CD4-positive, CD25-positive, alpha-beta regulatory T cell (primary cell): Measurements from ENCODE around the gene ALG1L2. TPM values are rescaled to one million over a fixed set of nuclear protein-coding genes. Genes with fewer than 3 reads are reported as not detected.
"Not testable (repeated sequence)": the region's sequence is repeated elsewhere in the genome, so short reads cannot be mapped to it uniquely, and the experiment has no call there.

ENCODE experiments used
- ATAC-seq, 2 donors: fragments of 150-1000 bp; cut with Tn5 transposase; one replicate each; pipeline ENCODE4 v1.10.0; 2021; ENCODE audit warnings: low read depth in 2 of 2, moderate number of reproducible peaks in 2 of 2, moderate library complexity in 1 of 2
- DNase-seq, 3 donors: peaks; one replicate each; pipeline versions ENCODE4 v3.0.0 to v3.0.0-alpha.2; 2012 to 2022; ENCODE audit warnings: mixed read lengths in 1 of 3
- H3K27ac ChIP-seq: one replicate; pipeline ENCODE4 v1.7.0; 2013; ENCODE audit warnings: mild to moderate bottlenecking, low read length; ENCODE audit not compliant: insufficient read depth, poor library complexity, severe bottlenecking
- H3K27me3 ChIP-seq: one replicate; pipeline ENCODE4 v1.7.0; 2013; ENCODE audit warnings: low read length; ENCODE audit not compliant: control insufficient read depth, insufficient read depth
- H3K36me3 ChIP-seq: one replicate; pipeline ENCODE4 v1.7.0; 2013; ENCODE audit warnings: mild to moderate bottlenecking, low read length, moderate library complexity; ENCODE audit not compliant: control insufficient read depth, insufficient read depth
- H3K4me1 ChIP-seq: 2 replicates; pipeline ENCODE4 v1.7.0; 2013; ENCODE audit warnings: mild to moderate bottlenecking, low read length; ENCODE audit not compliant: insufficient read depth, control insufficient read depth, poor library complexity, severe bottlenecking
- H3K4me3 ChIP-seq: one replicate; pipeline ENCODE4 v1.7.0; 2013; ENCODE audit warnings: low read depth, mild to moderate bottlenecking, low read length, moderate library complexity
- H3K9me3 ChIP-seq, 2 experiments: 1 replicate in 1 of 2; 2 replicates in 1 of 2; pipeline ENCODE4 v1.7.0; 2013; ENCODE audit warnings: low read length in 2 of 2, mild to moderate bottlenecking in 1 of 2, moderate library complexity in 1 of 2; ENCODE audit not compliant: control insufficient read depth in 2 of 2
- H3K27ac Mint-ChIP-seq, 3 donors: one replicate each; pipeline ENCODE4 v1.8.0; 2020 to 2022; ENCODE audit warnings: mild to moderate bottlenecking in 3 of 3, mixed read lengths in 3 of 3, moderate library complexity in 2 of 3
- H3K27me3 Mint-ChIP-seq: one replicate; pipeline ENCODE4 v1.8.0; 2022; ENCODE audit warnings: mild to moderate bottlenecking, mixed read lengths
- H3K36me3 Mint-ChIP-seq: one replicate; pipeline ENCODE4 v1.8.0; 2020; ENCODE audit warnings: mixed read lengths
- H3K4me1 Mint-ChIP-seq, 4 donors: one replicate each; pipeline ENCODE4 v1.8.0; 2020 to 2022; ENCODE audit warnings: mixed read lengths in 4 of 4, mild to moderate bottlenecking in 1 of 4
- H3K4me3 Mint-ChIP-seq, 4 donors: one replicate each; pipeline ENCODE4 v1.8.0; 2020 to 2022; ENCODE audit warnings: mild to moderate bottlenecking in 4 of 4, mixed read lengths in 4 of 4, moderate library complexity in 3 of 4
- H3K9me3 Mint-ChIP-seq, 7 donors: one replicate each; pipeline ENCODE4 v1.8.0; 2020 to 2022; ENCODE audit warnings: mixed read lengths in 7 of 7, mild to moderate bottlenecking in 3 of 7, moderate library complexity in 2 of 7
- polyA plus RNA-seq, 4 donors: library from polyadenylated mRNA; unstranded; fragments of 300-500 nt; fragmentation: Illumina TruSeq; gene quantifications; one replicate each; pipeline ENCODE4 v1.2.3, GENCODE V29; 2021
- total RNA-seq: library from RNA; stranded (reverse); gene quantifications from one replicate; pipeline ENCODE4 v1.2.3, GENCODE V29; 2022

The ALG1L2 gene
- total and polyA plus RNA-seq, 5 donors from 2014 or later = 0.30 to 1.4 TPM; not detected in 3

DNA sequence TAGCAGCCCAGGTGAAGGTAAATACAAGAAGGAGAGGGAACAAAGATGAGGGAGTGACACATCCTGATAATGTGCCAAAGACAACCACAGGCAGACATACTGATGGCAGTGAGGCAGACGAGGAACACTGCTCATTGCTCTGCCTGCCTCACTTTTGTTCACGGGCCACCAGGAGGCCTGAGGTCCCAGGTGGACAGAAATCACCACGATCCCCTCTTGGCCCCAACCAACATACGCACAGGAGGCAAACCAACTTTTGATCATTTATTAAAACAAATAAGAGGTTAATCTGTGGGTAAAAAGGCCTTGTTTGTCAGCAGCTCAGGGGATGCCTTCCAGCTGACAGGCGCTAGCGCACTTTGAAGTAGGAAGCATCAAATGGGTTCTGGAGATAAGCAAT lies 4.2 kb downstream of the ALG1L2 start:
- H3K4me1 ChIP-seq = no peaks in the 10 kb centered on the region
- H3K27ac ChIP-seq = no peak overlapping the region
- H3K27ac Mint-ChIP-seq = no peak overlapping the region
- DNase-seq (no peak), ATAC-seq (no peak)
- no peaks in the 10 kb centered on the region for H3K27me3 ChIP-seq
- H3K4me1 Mint-ChIP-seq = peaks cover 0 to 9% (median 2%) of the 10 kb centered on the region in 4 donors
- H3K4me3 ChIP-seq = no peak overlapping the region
- peaks cover 3% of the 10 kb centered on the region for H3K36me3 Mint-ChIP-seq
- H3K9me3 ChIP-seq = no peaks in the 10 kb centered on the region
- H3K9me3 Mint-ChIP-seq = peaks cover 0 to 2% (median 0%) of the 10 kb centered on the region in 7 donors
- H3K4me3 Mint-ChIP-seq = no peak overlapping the region
- no peaks in the 10 kb centered on the region for H3K36me3 ChIP-seq
- H3K27me3 Mint-ChIP-seq = peaks cover 4% of the 10 kb centered on the region

DNA sequence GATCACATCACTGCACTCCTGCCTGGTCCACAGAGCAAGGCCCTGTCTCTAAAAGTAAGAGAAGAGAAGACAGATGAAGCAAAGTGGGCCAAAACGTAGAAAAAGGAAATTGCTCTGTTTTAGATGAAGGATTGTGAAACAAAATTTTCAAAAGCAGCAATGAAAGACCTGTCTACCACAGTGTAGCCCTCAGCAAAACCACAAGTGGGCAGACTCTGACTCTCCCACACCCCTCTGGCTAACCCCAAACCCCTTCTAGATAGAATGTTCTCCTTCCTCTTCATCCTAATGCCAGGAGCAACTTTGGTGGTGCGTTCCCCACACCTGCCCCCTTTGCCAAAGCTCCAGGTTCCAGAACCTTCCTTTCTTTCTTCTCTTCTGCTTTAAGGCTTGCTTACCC lies 5.0 kb downstream of the ALG1L2 start:
- not testable (repeated sequence) for H3K9me3 ChIP-seq, H3K4me1 Mint-ChIP-seq, ATAC-seq, H3K9me3 Mint-ChIP-seq, H3K36me3 ChIP-seq, H3K27ac ChIP-seq, H3K4me1 ChIP-seq, H3K4me3 ChIP-seq, H3K4me3 Mint-ChIP-seq, DNase-seq, H3K27me3 ChIP-seq, H3K27me3 Mint-ChIP-seq, H3K36me3 Mint-ChIP-seq
- peak overlapping the region in 1 of 3 donors; percentile 44 for H3K27ac Mint-ChIP-seq

DNA sequence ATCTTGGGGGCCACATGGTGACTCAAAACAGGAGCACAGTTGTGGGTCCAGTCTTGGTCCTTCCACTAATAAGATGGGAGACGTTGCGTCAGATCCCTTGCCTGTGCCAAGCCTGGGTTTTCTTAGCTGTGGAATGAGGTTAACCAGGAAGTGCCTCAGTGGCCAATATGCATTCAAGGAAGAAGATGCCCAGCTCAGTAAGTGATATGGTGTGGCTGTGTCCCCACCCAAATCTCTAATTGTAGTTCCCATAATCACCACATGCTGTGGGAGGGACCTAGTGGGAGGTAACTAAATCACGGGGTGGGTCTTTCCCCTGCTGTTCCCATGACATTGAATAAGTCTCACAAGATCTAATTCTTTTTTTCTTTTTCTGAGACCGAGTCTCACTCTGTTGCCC lies 6.4 kb downstream of the ALG1L2 start:
- Histone ChIP-seq H3K27ac (no peak overlapping the region), H3K9me3 (no peaks in the 10 kb centered on the region), H3K27me3 (no peaks in the 10 kb centered on the region), H3K4me3 (no peak overlapping the region), H3K4me1 (no peaks in the 10 kb centered on the region), H3K36me3 (no peaks in the 10 kb centered on the region)
- Mint-ChIP-seq H3K36me3 (peaks cover 3% of the 10 kb centered on the region), H3K9me3 (no peaks in the 10 kb centered on the region), H3K27me3 (no peaks in the 10 kb centered on the region), H3K4me3 (no peak overlapping the region), H3K4me1 (peaks cover 0 to 4% (median 1%) of the 10 kb centered on the region in 4 donors), H3K27ac (peak overlapping the region in 1 of 3 donors; percentile 14)
- ATAC-seq (no peak), DNase-seq (no peak)

DNA sequence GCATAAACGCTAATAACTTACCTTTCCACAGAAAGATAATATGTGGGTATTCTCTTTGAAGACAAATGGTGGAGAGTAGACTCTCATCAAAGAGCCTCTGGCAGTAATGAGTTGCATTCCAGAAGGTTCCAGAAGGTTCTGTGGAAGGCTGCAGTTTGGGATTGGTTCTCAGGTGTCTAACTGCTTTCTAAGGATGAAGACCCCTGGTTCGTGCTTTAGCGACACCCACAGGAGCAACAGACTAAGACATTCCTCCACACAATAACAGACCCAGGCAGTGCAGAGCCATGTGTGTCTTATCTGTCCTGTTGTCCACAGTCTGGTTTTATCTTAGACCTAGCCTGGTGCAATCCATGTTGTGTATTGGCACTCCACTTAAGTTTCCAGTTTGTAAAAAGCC lies 9.1 kb downstream of the ALG1L2 start:
- DNase-seq, H3K4me3 Mint-ChIP-seq: not testable (repeated sequence)

DNA sequence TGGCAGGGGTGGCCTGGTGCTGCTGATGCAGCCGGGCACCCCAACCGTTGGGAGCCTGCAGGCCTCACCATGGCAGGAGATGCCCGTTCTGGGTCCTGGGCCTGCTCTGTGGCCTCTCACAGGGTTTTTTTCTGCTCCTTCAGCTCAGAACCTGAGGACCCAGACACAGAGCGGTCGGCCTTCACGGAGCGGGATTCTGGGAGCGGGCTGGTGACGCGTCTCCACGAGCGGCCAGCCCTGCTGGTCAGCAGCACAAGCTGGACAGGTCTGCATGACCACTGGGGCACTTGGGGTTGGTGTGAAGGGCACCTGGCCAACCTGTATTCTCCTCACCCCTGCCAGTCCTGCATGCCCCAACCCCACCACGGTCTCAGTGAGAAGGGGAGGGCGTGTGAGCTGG lies 10.3 kb downstream of the ALG1L2 start:
- peaks cover 3% of the 10 kb centered on the region for H3K36me3 Mint-ChIP-seq
- no peaks in the 10 kb centered on the region for H3K9me3 ChIP-seq
- no peak overlapping the region for H3K27ac ChIP-seq
- H3K4me1 Mint-ChIP-seq = peaks cover 0 to 34% (median 14%) of the 10 kb centered on the region in 4 donors
- no peaks in the 10 kb centered on the region for H3K27me3 Mint-ChIP-seq
- H3K4me3 ChIP-seq = no peak overlapping the region
- no peaks in the 10 kb centered on the region for H3K9me3 Mint-ChIP-seq
- ATAC-seq = no peak
- no peak for DNase-seq
- H3K4me1 ChIP-seq = peaks cover 12% of the 10 kb centered on the region
- H3K4me3 Mint-ChIP-seq = peak overlapping the region in 2 of 4 donors; percentile 7 to 38
- no peak overlapping the region for H3K27ac Mint-ChIP-seq
- H3K36me3 ChIP-seq = no peaks in the 10 kb centered on the region
- H3K27me3 ChIP-seq = no peaks in the 10 kb centered on the region

More for the DNA sequence above, 9.1 kb downstream of the ALG1L2 start:
- H3K4me1 ChIP-seq = peaks cover 12% of the 10 kb centered on the region
- ATAC-seq, H3K36me3 Mint-ChIP-seq, H3K27me3 Mint-ChIP-seq, H3K36me3 ChIP-seq, H3K27me3 ChIP-seq, H3K4me3 ChIP-seq, H3K27ac ChIP-seq, H3K27ac Mint-ChIP-seq, H3K9me3 Mint-ChIP-seq, H3K9me3 ChIP-seq: not testable (repeated sequence)
- H3K4me1 Mint-ChIP-seq = peaks cover 0 to 26% (median 11%) of the 10 kb centered on the region in 4 donors

DNA sequence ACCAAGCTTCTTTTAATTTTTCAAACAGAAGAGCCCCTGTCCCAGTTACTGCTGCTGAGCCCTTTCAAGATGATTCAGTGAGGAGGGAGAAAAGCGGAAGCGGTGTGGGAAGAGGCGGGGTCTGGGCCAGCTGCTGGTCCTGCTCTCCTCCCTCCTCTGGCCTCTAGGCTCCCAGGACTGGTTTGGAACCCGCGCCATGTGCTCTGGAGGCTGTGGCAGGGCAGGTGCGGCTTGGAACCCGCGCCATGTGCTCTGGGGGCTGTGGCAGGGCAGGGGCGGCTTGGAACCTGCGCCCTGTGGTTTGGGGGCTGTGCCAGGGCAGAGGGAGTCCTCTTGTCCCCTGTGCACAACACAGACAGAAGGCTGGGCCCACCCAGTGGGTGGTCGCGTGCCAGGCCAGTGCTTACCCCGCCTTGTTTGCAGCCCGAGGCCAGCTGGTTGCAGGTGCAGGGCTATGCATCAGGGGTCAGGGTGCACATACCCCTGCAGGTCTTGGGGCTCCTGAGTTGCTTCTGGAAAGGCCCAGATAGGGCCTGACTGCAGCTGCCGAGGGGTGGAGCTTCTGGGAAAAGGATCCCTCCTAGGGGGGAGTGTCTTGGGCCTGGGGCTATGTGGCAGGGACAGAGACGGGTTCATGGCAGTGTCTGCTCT lies 12.2 kb downstream of the ALG1L2 start:
- Mint-ChIP-seq H3K27ac (peak overlapping the region; percentile 68 to 92 (median 87)), H3K9me3 (no peaks in the 10 kb centered on the region), H3K4me1 (peaks cover 3 to 47% (median 14%) of the 10 kb centered on the region in 4 donors), H3K4me3 (peak overlapping the region; percentile 72 to 89 (median 82)), H3K27me3 (no peaks in the 10 kb centered on the region), H3K36me3 (no peaks in the 10 kb centered on the region)
- Histone ChIP-seq H3K27ac (peak overlapping the region; percentile 57), H3K9me3 (no peaks in the 10 kb centered on the region), H3K27me3 (no peaks in the 10 kb centered on the region), H3K4me1 (peaks cover 12% of the 10 kb centered on the region), H3K4me3 (no peak overlapping the region), H3K36me3 (no peaks in the 10 kb centered on the region)
- peak in 2 of 3 donors; percentile 3 to 66 for DNase-seq
- no peak for ATAC-seq

DNA sequence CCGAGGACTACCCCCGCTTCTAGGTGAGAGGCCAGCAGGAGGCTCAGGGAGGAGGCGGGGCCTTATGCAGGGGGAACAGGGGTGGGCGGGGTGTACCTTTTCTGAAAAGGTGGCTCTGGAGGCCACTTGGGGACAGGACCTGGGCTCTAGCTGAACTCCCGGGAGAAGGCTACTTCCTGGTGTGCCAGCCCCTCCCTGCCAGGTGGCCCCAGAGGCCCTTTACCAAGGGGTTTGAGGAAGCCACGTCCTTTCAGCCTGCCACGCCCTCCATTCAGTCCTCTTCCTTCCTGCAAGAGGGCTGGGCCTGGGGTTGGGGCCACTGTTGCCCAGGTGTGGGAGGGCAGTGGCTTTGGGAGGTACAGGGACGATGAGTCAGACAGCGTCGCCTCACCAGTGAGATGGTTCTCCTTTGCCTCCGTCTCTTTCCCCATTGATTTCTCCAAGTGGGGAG lies 12.9 kb downstream of the ALG1L2 start:
- H3K9me3 Mint-ChIP-seq, H3K4me3 ChIP-seq, H3K27me3 Mint-ChIP-seq, H3K36me3 ChIP-seq, H3K36me3 Mint-ChIP-seq, H3K9me3 ChIP-seq, H3K27me3 ChIP-seq, ATAC-seq: not testable (repeated sequence)
- H3K4me3 Mint-ChIP-seq = peak overlapping the region; percentile 72 to 89 (median 82)
- peak overlapping the region; percentile 9 to 81 (median 52) for H3K27ac Mint-ChIP-seq
- DNase-seq = peak in 2 of 3 donors; percentile 32 to 57
- H3K4me1 Mint-ChIP-seq = peaks cover 3 to 47% (median 14%) of the 10 kb centered on the region in 4 donors
- H3K4me1 ChIP-seq = peaks cover 12% of the 10 kb centered on the region
- H3K27ac ChIP-seq = peak overlapping the region; percentile 57

DNA sequence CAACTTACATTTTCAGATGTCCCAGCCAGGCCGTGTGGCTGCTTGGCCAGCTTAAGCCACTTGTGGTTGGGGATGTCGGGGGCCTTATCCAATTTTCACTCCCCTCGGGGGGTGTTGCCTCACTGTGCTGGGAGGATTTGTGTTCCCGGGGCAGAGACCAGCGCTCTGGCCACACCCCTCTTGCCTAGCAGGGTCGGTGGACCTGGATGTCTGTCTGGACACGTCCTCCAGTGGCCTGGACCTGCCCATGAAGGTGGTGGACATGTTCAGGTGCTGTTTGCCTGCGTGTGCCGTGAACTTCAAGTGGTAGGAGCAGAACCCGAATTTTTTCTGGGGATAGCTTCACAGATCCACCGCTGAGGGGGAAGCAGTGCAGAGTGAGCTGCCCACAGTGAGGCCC lies 14.2 kb downstream of the ALG1L2 start:
- DNase-seq, H3K9me3 ChIP-seq, H3K9me3 Mint-ChIP-seq, H3K4me3 ChIP-seq, H3K27me3 ChIP-seq, H3K27ac ChIP-seq, H3K4me3 Mint-ChIP-seq, H3K36me3 Mint-ChIP-seq, H3K36me3 ChIP-seq, H3K27me3 Mint-ChIP-seq, ATAC-seq: not testable (repeated sequence)
- peak overlapping the region in 1 of 3 donors; percentile 51 for H3K27ac Mint-ChIP-seq
- peaks cover 3 to 47% (median 14%) of the 10 kb centered on the region in 4 donors for H3K4me1 Mint-ChIP-seq
- peaks cover 12% of the 10 kb centered on the region for H3K4me1 ChIP-seq
